ENCODE data around the gene KLHDC10.

DNA sequence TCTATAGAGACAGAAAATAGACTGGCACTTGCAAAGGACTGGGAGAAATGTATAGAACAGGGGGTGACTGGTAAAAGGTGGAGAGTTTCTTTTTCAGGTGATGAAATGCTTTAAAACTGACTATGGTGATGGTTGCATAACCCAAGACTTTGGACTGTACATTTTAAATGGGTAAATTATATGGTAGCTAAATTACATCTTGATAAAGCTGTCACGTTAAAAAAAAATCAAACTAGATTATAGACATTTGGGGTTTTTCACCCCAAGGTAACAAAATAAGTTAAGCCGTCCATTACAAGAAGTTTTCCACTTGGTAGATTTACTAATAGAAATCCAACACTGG lies 110.9 kb downstream of the KLHDC10 start:
- TF ChIP-seq, protein P1, sequence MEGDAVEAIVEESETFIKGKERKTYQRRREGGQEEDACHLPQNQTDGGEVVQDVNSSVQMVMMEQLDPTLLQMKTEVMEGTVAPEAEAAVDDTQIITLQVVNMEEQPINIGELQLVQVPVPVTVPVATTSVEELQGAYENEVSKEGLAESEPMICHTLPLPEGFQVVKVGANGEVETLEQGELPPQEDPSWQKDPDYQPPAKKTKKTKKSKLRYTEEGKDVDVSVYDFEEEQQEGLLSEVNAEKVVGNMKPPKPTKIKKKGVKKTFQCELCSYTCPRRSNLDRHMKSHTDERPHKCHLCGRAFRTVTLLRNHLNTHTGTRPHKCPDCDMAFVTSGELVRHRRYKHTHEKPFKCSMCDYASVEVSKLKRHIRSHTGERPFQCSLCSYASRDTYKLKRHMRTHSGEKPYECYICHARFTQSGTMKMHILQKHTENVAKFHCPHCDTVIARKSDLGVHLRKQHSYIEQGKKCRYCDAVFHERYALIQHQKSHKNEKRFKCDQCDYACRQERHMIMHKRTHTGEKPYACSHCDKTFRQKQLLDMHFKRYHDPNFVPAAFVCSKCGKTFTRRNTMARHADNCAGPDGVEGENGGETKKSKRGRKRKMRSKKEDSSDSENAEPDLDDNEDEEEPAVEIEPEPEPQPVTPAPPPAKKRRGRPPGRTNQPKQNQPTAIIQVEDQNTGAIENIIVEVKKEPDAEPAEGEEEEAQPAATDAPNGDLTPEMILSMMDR (IDR thresholded peaks at IDR 0.05), result no peak
- TF ChIP-seq ZFX (IDR thresholded peaks at IDR 0.05; ENCODE audit: borderline replicate concordance), result no peak
